CD8-positive, alpha-beta T cell (primary cell): ENCODE results near the gene AHCYL2. TPM values are rescaled to one million over a fixed set of nuclear protein-coding genes. Genes with fewer than 3 reads are reported as not detected.

Experiments
- total RNA-seq, 46 experiments: library from RNA in 2 of 46; stranded (reverse) in 2 of 46; gene quantifications; one replicate each; pipeline ENCODE4 v1.2.3 and lab custom pipeline; 2021 to 2026

AHCYL2 gene
- total RNA-seq, 2 experiments from 2014 or later, result 3.1 to 5.8 TPM

Other genes starting within 250 kb of the AHCYL2 start
- gene TNPO3, start 169.9 kb upstream of the AHCYL2 start, total RNA-seq, result 10 to 100 TPM; 17.0 to 17.2 TPM
- 1 to 10 TPM; 4.7 to 5.6 TPM for gene TSPAN33, start 80.3 kb upstream of the AHCYL2 start, total RNA-seq
- gene SMO, start 36.4 kb upstream of the AHCYL2 start, total RNA-seq, result not detected
- under 1 TPM in 1 of 2 experiments, not detected in 1; 0.19 TPM for gene STRIP2, start 209.4 kb downstream of the AHCYL2 start, total RNA-seq